OCI-LY7 (cell line): Measurements from ENCODE around the gene ALG1.

Source experiments
- CTCF ChIP-seq: fragments of 200-600 bp; sonication (generic); conservative IDR thresholded peaks from 2 replicates; pipeline ENCODE4 v1.5.1; 2014; ENCODE audit warnings: mild to moderate bottlenecking, antibody characterized with exemption, low read length, moderate library complexity, mixed read lengths
- EZH2phosphoT487 ChIP-seq: fragments of 200-600 bp; sonication (generic); IDR thresholded peaks from 2 replicates; pipeline ENCODE4 v1.6.1; 2018; ENCODE audit warnings: low read depth, borderline replicate concordance, mild to moderate bottlenecking, mixed run types, antibody characterized with exemption, low read length, moderate library complexity, mixed read lengths

GRCh38 chr16:5041600-5042133, 30.0 kb upstream of the ALG1 start:
- TF ChIP-seq CTCF (no peak), EZH2phosphoT487 (no peak)
